GM12875 (cell line): ENCODE measurements around the gene CCDC107.

Experiments
- H3K4me3 ChIP-seq: one replicate; pipeline ENCODE4 v1.5.1; 2011; ENCODE audit warnings: low read depth, low read length, control low read depth
- CTCF ChIP-seq: IDR thresholded peaks from 2 replicates; pipeline ENCODE4 v1.5.1; 2011; ENCODE audit warnings: low read depth, mild to moderate bottlenecking, control low read depth, inconsistent platforms, low read length, moderate library complexity, borderline replicate concordance; ENCODE audit not compliant: insufficient read depth

Gene CCDC107

GRCh38 chr9:35658968-35659220, 802 bp downstream of the CCDC107 start:
- H3K4me3 ChIP-seq, result peak overlapping the region; percentile 95
- TF ChIP-seq CTCF, result no peak

- TF ChIP-seq CTCF, result no peak
- peak overlapping the region; percentile 11 for H3K4me3 ChIP-seq
These were observed 1.2 kb downstream of the CCDC107 start for GRCh38 chr9:35659340-35659739.

GRCh38 chr9:35660966-35661415, 2.9 kb downstream of the CCDC107 start:
- no peak overlapping the region for H3K4me3 ChIP-seq
- no peak for TF ChIP-seq CTCF

GRCh38 chr9:35661756-35662350, 3.8 kb downstream of the CCDC107 start:
- H3K4me3 ChIP-seq, result no peak overlapping the region
- TF ChIP-seq CTCF, result no peak

GRCh38 chr9:35662437-35662836, 4.3 kb downstream of the CCDC107 start:
- H3K4me3 ChIP-seq, result no peak overlapping the region
- TF ChIP-seq CTCF, result no peak

- TF ChIP-seq CTCF, result peak; percentile 37; the same call in 1 of the 2 replicates
These were observed 6.7 kb downstream of the CCDC107 start, which contains the start of gene ARHGEF39 for GRCh38 chr9:35664531-35665470. Gene ARHGEF39, minus strand, starts transcription at chr9:35665195. Its CDS starts 26 bp downstream, at chr9:35665169.

GRCh38 chr9:35665471-35665818, 7.4 kb downstream of the CCDC107 start:
- peak overlapping the region; percentile 70 for H3K4me3 ChIP-seq
- no peak for TF ChIP-seq CTCF

More at GRCh38 chr9:35664531-35665470, 6.7 kb downstream of the CCDC107 start, which contains the start of gene ARHGEF39:
- peak within 1 kb of the TSS; percentile 70 for H3K4me3 ChIP-seq
